Thyroid gland (tissue), 4 donors: ENCODE results near the gene RPH3AL.

Source experiments
- POLR2A ChIP-seq, 2 donors: fragments of 450-650 bp; IDR thresholded peaks; one replicate each; pipeline ENCODE4 v1.6.1; 2017; ENCODE audit warnings: antibody characterized with exemption in 2 of 2, mild to moderate bottlenecking in 2 of 2, moderate library complexity in 1 of 2
- TF ChIP-seq, protein P1 (sequence below), 6 experiments: fragments of 200-600 bp in 3 of 6; fragments of 450-650 bp in 3 of 6; sonication (generic) in 3 of 6; IDR thresholded peaks; one replicate each; pipeline ENCODE4 v1.5.1; 2016 to 2019; ENCODE audit warnings: antibody characterized with exemption in 6 of 6, mild to moderate bottlenecking in 2 of 6, inconsistent platforms in 1 of 6, moderate library complexity in 1 of 6

DNA sequence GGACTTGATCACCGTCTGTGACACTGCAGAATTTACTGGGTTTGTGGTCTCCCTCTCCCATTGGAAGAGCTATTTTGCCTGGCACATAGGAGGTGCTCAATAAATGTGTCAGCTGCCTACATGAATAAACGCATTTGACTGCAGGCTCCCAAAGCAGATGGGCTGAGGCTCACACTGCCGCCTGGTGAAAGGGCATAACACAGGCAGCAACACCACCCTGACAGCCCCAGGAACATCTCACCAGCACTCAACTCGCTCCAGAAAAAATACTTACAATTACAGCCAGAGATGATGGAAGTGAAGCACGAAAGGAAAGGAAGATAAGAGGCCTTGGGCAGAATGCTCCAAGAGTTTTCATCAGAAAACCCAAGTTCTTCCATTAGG, 73.9 kb downstream of the RPH3AL start:
- TF ChIP-seq, protein P1, sequence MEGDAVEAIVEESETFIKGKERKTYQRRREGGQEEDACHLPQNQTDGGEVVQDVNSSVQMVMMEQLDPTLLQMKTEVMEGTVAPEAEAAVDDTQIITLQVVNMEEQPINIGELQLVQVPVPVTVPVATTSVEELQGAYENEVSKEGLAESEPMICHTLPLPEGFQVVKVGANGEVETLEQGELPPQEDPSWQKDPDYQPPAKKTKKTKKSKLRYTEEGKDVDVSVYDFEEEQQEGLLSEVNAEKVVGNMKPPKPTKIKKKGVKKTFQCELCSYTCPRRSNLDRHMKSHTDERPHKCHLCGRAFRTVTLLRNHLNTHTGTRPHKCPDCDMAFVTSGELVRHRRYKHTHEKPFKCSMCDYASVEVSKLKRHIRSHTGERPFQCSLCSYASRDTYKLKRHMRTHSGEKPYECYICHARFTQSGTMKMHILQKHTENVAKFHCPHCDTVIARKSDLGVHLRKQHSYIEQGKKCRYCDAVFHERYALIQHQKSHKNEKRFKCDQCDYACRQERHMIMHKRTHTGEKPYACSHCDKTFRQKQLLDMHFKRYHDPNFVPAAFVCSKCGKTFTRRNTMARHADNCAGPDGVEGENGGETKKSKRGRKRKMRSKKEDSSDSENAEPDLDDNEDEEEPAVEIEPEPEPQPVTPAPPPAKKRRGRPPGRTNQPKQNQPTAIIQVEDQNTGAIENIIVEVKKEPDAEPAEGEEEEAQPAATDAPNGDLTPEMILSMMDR (IDR thresholded peaks at IDR 0.05) = no peak
- no peak for TF ChIP-seq POLR2A (IDR thresholded peaks at IDR 0.05)
